Type B pancreatic cell (in vitro differentiated cells): ENCODE measurements around the gene TBC1D25. TPM values are rescaled to one million over a fixed set of nuclear protein-coding genes. Genes with fewer than 3 reads are reported as not detected.
"Not testable (repeated sequence)": the region's sequence is repeated elsewhere in the genome, so short reads cannot be mapped to it uniquely, and the experiment has no call there.

Experiments
- DNase-seq: peaks from one replicate; pipeline ENCODE4 v3.0.0; 2021; ENCODE audit warnings: mixed read lengths; ENCODE audit not compliant: unreplicated experiment; ENCODE audit errors: extremely low spot score
- H3K27ac Mint-ChIP-seq: 2 replicates; pipeline ENCODE4 v1.8.0; 2021; ENCODE audit warnings: mild to moderate bottlenecking, mixed read lengths
- H3K27me3 Mint-ChIP-seq: 2 replicates; pipeline ENCODE4 v1.8.0; 2021; ENCODE audit warnings: mixed read lengths
- H3K36me3 Mint-ChIP-seq: 2 replicates; pipeline ENCODE4 v1.8.0; 2021; ENCODE audit warnings: mixed read lengths
- H3K4me1 Mint-ChIP-seq: one replicate; pipeline ENCODE4 v1.8.0; 2021; ENCODE audit warnings: mixed read lengths; ENCODE audit not compliant: unreplicated experiment
- H3K4me3 Mint-ChIP-seq: 2 replicates; pipeline ENCODE4 v1.8.0; 2021; ENCODE audit warnings: mild to moderate bottlenecking, mixed read lengths
- H3K9me3 Mint-ChIP-seq: 2 replicates; pipeline ENCODE4 v1.8.0; 2021; ENCODE audit warnings: mixed read lengths
- CTCF ChIP-seq: fragments of 200-600 bp; sonication (generic); conservative IDR thresholded peaks from 2 replicates; pipeline ENCODE4 v1.5.0; 2021; ENCODE audit warnings: antibody characterized with exemption, mild to moderate bottlenecking
- total RNA-seq: library from RNA; stranded (reverse); gene quantifications from 2 replicates; pipeline ENCODE4 v1.2.1, GENCODE V29; 2021; ENCODE audit warnings: low replicate concordance

The TBC1D25 gene
- total RNA-seq, 1 donor from 2014 or later, result 10.6 TPM

GRCh38 chrX:48522291-48522690, 17.2 kb upstream of the TBC1D25 start:
- Mint-ChIP-seq H3K4me1 (no peaks in the 10 kb centered on the region), H3K4me3 (peak overlapping the region; percentile 92), H3K27ac (peak overlapping the region; percentile 87), H3K27me3 (no peaks in the 10 kb centered on the region), H3K36me3 (peaks cover 4% of the 10 kb centered on the region), H3K9me3 (no peaks in the 10 kb centered on the region)
- DNase-seq, result no peak
- TF ChIP-seq CTCF, result no peak

GRCh38 chrX:48523682-48524081, 15.8 kb upstream of the TBC1D25 start:
- no peak for TF ChIP-seq CTCF
- Mint-ChIP-seq H3K27ac (no peak overlapping the region), H3K36me3 (peaks cover 9% of the 10 kb centered on the region), H3K4me1 (no peaks in the 10 kb centered on the region), H3K9me3 (no peaks in the 10 kb centered on the region), H3K27me3 (no peaks in the 10 kb centered on the region), H3K4me3 (peak overlapping the region; percentile 67)
- no peak for DNase-seq

GRCh38 chrX:48525853-48526252, 13.7 kb upstream of the TBC1D25 start:
- not testable (repeated sequence) for DNase-seq, H3K4me3 Mint-ChIP-seq, H3K27ac Mint-ChIP-seq, H3K36me3 Mint-ChIP-seq, H3K4me1 Mint-ChIP-seq, H3K9me3 Mint-ChIP-seq, H3K27me3 Mint-ChIP-seq

- DNase-seq, result no peak
- TF ChIP-seq CTCF, result no peak
- Mint-ChIP-seq H3K27ac (no peak overlapping the region), H3K4me3 (no peak overlapping the region), H3K27me3 (no peaks in the 10 kb centered on the region), H3K9me3 (no peaks in the 10 kb centered on the region), H3K36me3 (peaks cover 8% of the 10 kb centered on the region), H3K4me1 (no peaks in the 10 kb centered on the region)
These were observed 8.8 kb upstream of the TBC1D25 start for GRCh38 chrX:48530736-48531135.

GRCh38 chrX:48531358-48531959, 8.1 kb upstream of the TBC1D25 start:
- H3K27ac Mint-ChIP-seq, result peak overlapping the region; percentile 83
- no peaks in the 10 kb centered on the region for H3K9me3 Mint-ChIP-seq
- H3K4me1 Mint-ChIP-seq, result no peaks in the 10 kb centered on the region
- H3K36me3 Mint-ChIP-seq, result peaks cover 8% of the 10 kb centered on the region
- H3K27me3 Mint-ChIP-seq, result no peaks in the 10 kb centered on the region
- DNase-seq, result no peak
- no peak for TF ChIP-seq CTCF
- H3K4me3 Mint-ChIP-seq, result no peak overlapping the region

- H3K27me3 Mint-ChIP-seq, result no peaks in the 10 kb centered on the region
- H3K4me3 Mint-ChIP-seq, result no peak overlapping the region
- H3K9me3 Mint-ChIP-seq, result no peaks in the 10 kb centered on the region
- peak overlapping the region; percentile 83 for H3K27ac Mint-ChIP-seq
- H3K36me3 Mint-ChIP-seq, result peaks cover 8% of the 10 kb centered on the region
- H3K4me1 Mint-ChIP-seq, result no peaks in the 10 kb centered on the region
- DNase-seq, result no peak
- TF ChIP-seq CTCF, result no peak
These were observed 7.4 kb upstream of the TBC1D25 start for GRCh38 chrX:48532161-48532560.
